HEK293 (cell line): Measurements from ENCODE around the gene MSI2.
A peak's percentile ranks its signal among the peaks of the same experiment; 100 is the strongest.

Source experiments
- CTCF ChIA-PET: fragments of 350-600 bp; formaldehyde crosslinking; extraction: SDS; loops from one replicate; lab custom pipeline; 2021; ENCODE audit warnings: antibody characterized with exemption; lab: Yijun Ruan, JAX
- POLR2A ChIA-PET: fragments of 300-600 bp; formaldehyde crosslinking; extraction: SDS; loops from one replicate; lab custom pipeline; 2020; ENCODE audit warnings: antibody characterized with exemption, inconsistent platforms; lab: Yijun Ruan, JAX
- H3K27ac ChIP-seq: fragments of 200-500 bp; sonication (Bioruptor generic); 2 replicates; pipeline ENCODE4 v1.5.1; 2014; ENCODE audit warnings: low read depth, low read length, control low read depth, inconsistent platforms; ENCODE audit errors: extremely low read depth
- H3K36me3 ChIP-seq, 2 experiments: fragments of 200-500 bp in 1 of 2; sonication (Bioruptor generic) in 1 of 2; 1 replicate in 1 of 2; 2 replicates in 1 of 2; pipeline ENCODE4 v1.5.1; 2014 to 2017; ENCODE audit warnings: inconsistent platforms in 2 of 2, low read length in 2 of 2; ENCODE audit not compliant: control insufficient read depth in 2 of 2, insufficient read depth in 1 of 2
- H3K4me1 ChIP-seq: fragments of 200-500 bp; sonication (Bioruptor generic); 2 replicates; pipeline ENCODE4 v1.5.1; 2014; ENCODE audit warnings: mild to moderate bottlenecking, low read length, inconsistent platforms; ENCODE audit not compliant: control insufficient read depth, insufficient read depth
- H3K4me3 ChIP-seq: 2 replicates; pipeline ENCODE4 v1.5.1; 2011; ENCODE audit warnings: low read depth, mild to moderate bottlenecking, control low read depth, low read length, moderate library complexity
- H3K9me3 ChIP-seq: fragments of 200-500 bp; sonication (Bioruptor generic); 2 replicates; pipeline ENCODE4 v1.5.1; 2014; ENCODE audit warnings: low read depth, low read length, inconsistent platforms; ENCODE audit not compliant: control insufficient read depth, insufficient read depth
- FEZF1 ChIP-seq: fragments of 450-650 bp; formaldehyde crosslinking; IDR thresholded peaks from 2 replicates; pipeline ENCODE4 v1.5.1; 2016; ENCODE audit warnings: missing biosample characterization, missing genetic modification characterization
- GLI4 ChIP-seq: fragments of 450-650 bp; formaldehyde crosslinking; IDR thresholded peaks from 2 replicates; pipeline ENCODE4 v1.5.1; 2016; ENCODE audit warnings: missing biosample characterization, missing genetic modification characterization
- GLIS2 ChIP-seq: fragments of 450-650 bp; formaldehyde crosslinking; IDR thresholded peaks from 2 replicates; pipeline ENCODE4 v1.5.1; 2016; ENCODE audit warnings: missing biosample characterization, missing genetic modification characterization
- HOXA7 ChIP-seq: sonication (generic); formaldehyde crosslinking; IDR thresholded peaks from 2 replicates; pipeline ENCODE4 v1.8.1; 2022; ENCODE audit warnings: missing genetic modification reagents, borderline replicate concordance
- HOXC10 ChIP-seq: sonication (generic); formaldehyde crosslinking; IDR thresholded peaks from 2 replicates; pipeline ENCODE4 v1.8.1; 2023; ENCODE audit warnings: mild to moderate bottlenecking, missing genetic modification reagents
- KLF10 ChIP-seq: fragments of 450-650 bp; IDR thresholded peaks from 2 replicates; pipeline ENCODE4 v1.5.1; 2018; ENCODE audit warnings: missing biosample characterization, mild to moderate bottlenecking, missing genetic modification characterization
- SALL2 ChIP-seq: fragments of 450-650 bp; formaldehyde crosslinking; IDR thresholded peaks from 2 replicates; pipeline ENCODE4 v1.5.0; 2017; ENCODE audit warnings: missing biosample characterization, mild to moderate bottlenecking, missing genetic modification characterization, borderline replicate concordance
- SCRT1 ChIP-seq: fragments of 450-650 bp; formaldehyde crosslinking; IDR thresholded peaks from 2 replicates; pipeline ENCODE4 v1.5.1; 2016; ENCODE audit warnings: missing biosample characterization, missing genetic modification characterization, borderline replicate concordance
- SCRT2 ChIP-seq: fragments of 450-650 bp; formaldehyde crosslinking; IDR thresholded peaks from 2 replicates; pipeline ENCODE4 v1.5.1; 2016; ENCODE audit warnings: missing biosample characterization, missing genetic modification characterization
- WT1 ChIP-seq: fragments of 450-650 bp; formaldehyde crosslinking; IDR thresholded peaks from 2 replicates; pipeline ENCODE4 v1.5.1; 2016; ENCODE audit warnings: missing biosample characterization, missing genetic modification characterization
- YY1 ChIP-seq: fragments of 450-650 bp; formaldehyde crosslinking; IDR thresholded peaks from 2 replicates; pipeline ENCODE4 v1.5.1; 2018; ENCODE audit warnings: missing biosample characterization, missing genetic modification characterization
- ZBTB17 ChIP-seq: fragments of 450-650 bp; formaldehyde crosslinking; IDR thresholded peaks from 2 replicates; pipeline ENCODE4 v1.5.1; 2016; ENCODE audit warnings: missing biosample characterization, missing genetic modification characterization
- ZBTB20 ChIP-seq: fragments of 450-650 bp; formaldehyde crosslinking; IDR thresholded peaks from 2 replicates; pipeline ENCODE4 v1.5.1; 2016; ENCODE audit warnings: missing biosample characterization, missing genetic modification characterization
- ZEB2 ChIP-seq: fragments of 450-650 bp; formaldehyde crosslinking; IDR thresholded peaks from 2 replicates; pipeline ENCODE4 v1.5.1; 2016; ENCODE audit warnings: missing biosample characterization, missing genetic modification characterization
- ZFHX2 ChIP-seq: fragments of 450-650 bp; formaldehyde crosslinking; conservative IDR thresholded peaks from 2 replicates; pipeline ENCODE4 v1.5.1; 2016; ENCODE audit warnings: missing biosample characterization, missing genetic modification characterization
- ZIC2 ChIP-seq: fragments of 450-650 bp; formaldehyde crosslinking; IDR thresholded peaks from 2 replicates; pipeline ENCODE4 v1.5.1; 2016; ENCODE audit warnings: missing biosample characterization, missing genetic modification characterization
- ZNF184 ChIP-seq: fragments of 450-650 bp; IDR thresholded peaks from 2 replicates; pipeline ENCODE4 v1.5.1; 2018; ENCODE audit warnings: missing biosample characterization, mild to moderate bottlenecking, missing genetic modification characterization
- ZNF2 ChIP-seq: fragments of 450-650 bp; formaldehyde crosslinking; IDR thresholded peaks from 2 replicates; pipeline ENCODE4 v1.5.1; 2016; ENCODE audit warnings: missing biosample characterization, missing genetic modification characterization
- ZNF266 ChIP-seq: fragments of 450-650 bp; formaldehyde crosslinking; IDR thresholded peaks from 2 replicates; pipeline ENCODE4 v1.5.1; 2016; ENCODE audit warnings: missing biosample characterization, missing genetic modification characterization, low read depth
- ZNF341 ChIP-seq: fragments of 450-650 bp; formaldehyde crosslinking; IDR thresholded peaks from 2 replicates; pipeline ENCODE4; 2016; ENCODE audit warnings: low read depth, missing biosample characterization, missing genetic modification characterization
- ZNF514 ChIP-seq: fragments of 450-650 bp; formaldehyde crosslinking; IDR thresholded peaks from 2 replicates; pipeline ENCODE4 v1.5.1; 2016; ENCODE audit warnings: missing biosample characterization, missing genetic modification characterization
- ZNF560 ChIP-seq: fragments of 450-650 bp; formaldehyde crosslinking; IDR thresholded peaks from 2 replicates; pipeline ENCODE4 v1.5.1; 2017; ENCODE audit warnings: missing biosample characterization, missing genetic modification characterization, borderline replicate concordance
- ZNF621 ChIP-seq: fragments of 450-650 bp; formaldehyde crosslinking; IDR thresholded peaks from 2 replicates; pipeline ENCODE4 v1.5.1; 2017; ENCODE audit warnings: missing biosample characterization, missing genetic modification characterization
- ZNF658 ChIP-seq: fragments of 450-650 bp; formaldehyde crosslinking; IDR thresholded peaks from 2 replicates; pipeline ENCODE4; 2016; ENCODE audit warnings: missing biosample characterization, missing genetic modification characterization
- ZNF660 ChIP-seq: fragments of 450-650 bp; IDR thresholded peaks from 2 replicates; pipeline ENCODE4 v1.5.1; 2018; ENCODE audit warnings: missing biosample characterization, mild to moderate bottlenecking, missing genetic modification characterization
- ZNF768 ChIP-seq: fragments of 450-650 bp; formaldehyde crosslinking; IDR thresholded peaks from 2 replicates; pipeline ENCODE4 v1.5.1; 2018; ENCODE audit warnings: missing biosample characterization, mild to moderate bottlenecking, missing genetic modification characterization
- TF ChIP-seq, protein P1 (sequence below): fragments of 450-650 bp; formaldehyde crosslinking; IDR thresholded peaks from 2 replicates; pipeline ENCODE4; 2016; ENCODE audit warnings: missing biosample characterization, missing genetic modification characterization
- TF ChIP-seq, protein P2 (sequence below): fragments of 450-650 bp; formaldehyde crosslinking; IDR thresholded peaks from 2 replicates; pipeline ENCODE4 v1.5.1; 2016; ENCODE audit warnings: missing biosample characterization, missing genetic modification characterization

Gene MSI2

DNA sequence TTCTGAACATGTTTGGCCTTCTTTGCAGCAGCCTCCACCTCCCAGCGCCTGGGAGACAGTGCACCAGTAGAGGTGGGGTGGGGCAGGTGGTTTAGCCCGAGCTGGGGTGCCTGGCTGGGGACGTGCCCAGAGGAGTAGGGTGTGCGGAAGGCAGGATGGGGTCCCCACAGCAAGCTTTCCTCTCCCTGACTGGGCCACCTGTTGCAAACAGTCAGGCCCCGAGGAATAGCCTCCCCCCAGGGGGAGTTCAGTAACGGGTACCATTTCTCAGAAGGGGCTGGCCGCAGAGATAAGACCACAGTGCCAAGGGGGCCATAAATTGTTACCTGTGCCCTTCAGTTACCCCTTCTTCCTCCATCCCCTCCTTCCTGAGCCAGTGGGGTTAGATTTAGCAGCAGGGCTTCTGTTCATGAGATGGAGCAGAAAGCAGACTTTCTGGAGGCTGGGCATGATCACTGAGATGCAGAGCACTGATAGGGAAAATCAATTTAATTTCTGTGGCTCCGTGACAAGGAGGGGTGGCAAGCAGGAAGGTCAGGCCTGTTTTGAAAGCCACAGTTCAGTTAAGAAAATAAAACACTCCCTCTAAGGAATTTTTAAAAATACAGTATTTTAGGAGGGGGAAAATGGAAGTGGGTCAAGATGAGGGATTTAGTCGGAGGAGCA is 181.9 kb downstream of the MSI2 start:
- H3K36me3 ChIP-seq: no peaks in the 10 kb centered on the region
- no peaks in the 10 kb centered on the region for H3K9me3 ChIP-seq
- H3K4me1 ChIP-seq: peaks cover 15% of the 10 kb centered on the region
- TF ChIP-seq SALL2 (tag by site-specific recombination): no peak
- TF ChIP-seq GLI4: no peak
- TF ChIP-seq ZNF621: no peak
- TF ChIP-seq SCRT2 (tag by site-specific recombination): peak; percentile 80
- peak; percentile 54; the same call in 1 of the 2 replicates for TF ChIP-seq SCRT1 (tag by site-specific recombination)
- H3K4me3 ChIP-seq: no peak overlapping the region
- no peak overlapping the region for H3K27ac ChIP-seq
- ChIA-PET CTCF (interaction anchor here (0.6 kb wide), 1 partner anchor 230 kb away, joined by 3 read pairs; no protein-coding TSS in a partner anchor), POLR2A (no interaction called here)

DNA sequence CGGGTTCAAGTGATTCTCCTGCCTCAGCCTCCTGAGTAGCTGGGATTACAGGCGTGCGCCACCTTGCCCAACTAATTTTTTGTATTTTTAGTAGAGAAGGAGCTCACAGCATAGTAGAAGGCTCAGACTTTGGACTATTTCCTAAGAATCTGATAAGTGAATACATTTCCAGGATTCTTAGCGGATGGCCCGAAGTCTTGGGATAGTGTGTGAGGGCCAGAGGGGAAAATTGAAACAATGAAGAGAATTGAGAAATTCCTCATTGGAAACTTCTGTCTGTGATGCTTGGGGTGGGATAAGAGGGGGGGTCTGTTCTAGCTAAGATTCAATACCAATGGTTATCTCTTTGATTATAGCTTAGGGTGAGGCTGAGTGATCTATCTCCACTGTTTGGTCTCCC is 183.3 kb downstream of the MSI2 start:
- no peak overlapping the region for H3K4me3 ChIP-seq
- TF ChIP-seq WT1: no peak
- TF ChIP-seq ZEB2 (tag by site-specific recombination): no peak
- TF ChIP-seq KLF10 (tag by site-specific recombination): no peak
- no peak for TF ChIP-seq ZNF768
- TF ChIP-seq ZNF658 (tag by site-specific recombination): no peak
- no peak for TF ChIP-seq HOXC10 (CRISPR knock-in tag)
- TF ChIP-seq HOXA7 (CRISPR knock-in tag): no peak
- no peak for TF ChIP-seq ZNF514 (tag by site-specific recombination)
- TF ChIP-seq ZNF560 (tag by site-specific recombination): no peak
- no peak for TF ChIP-seq ZBTB17 (tag by site-specific recombination)
- TF ChIP-seq ZNF341 (tag by site-specific recombination): no peak
- TF ChIP-seq, protein P1, sequence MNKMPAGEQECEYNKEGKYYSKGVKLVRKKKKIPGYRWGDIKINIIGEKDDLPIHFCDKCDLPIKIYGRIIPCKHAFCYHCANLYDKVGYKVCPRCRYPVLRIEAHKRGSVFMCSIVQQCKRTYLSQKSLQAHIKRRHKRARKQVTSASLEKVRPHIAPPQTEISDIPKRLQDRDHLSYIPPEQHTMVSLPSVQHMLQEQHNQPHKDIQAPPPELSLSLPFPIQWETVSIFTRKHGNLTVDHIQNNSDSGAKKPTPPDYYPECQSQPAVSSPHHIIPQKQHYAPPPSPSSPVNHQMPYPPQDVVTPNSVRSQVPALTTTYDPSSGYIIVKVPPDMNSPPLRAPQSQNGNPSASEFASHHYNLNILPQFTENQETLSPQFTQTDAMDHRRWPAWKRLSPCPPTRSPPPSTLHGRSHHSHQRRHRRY (tag by site-specific recombination): no peak
- no peaks in the 10 kb centered on the region for H3K9me3 ChIP-seq
- POLR2A ChIA-PET: interaction anchor here (0.6 kb wide), 1 partner anchor 87 kb away, joined by 4 read pairs; no protein-coding TSS in a partner anchor
- CTCF ChIA-PET: interaction anchor here (0.6 to 2.2 kb wide), 7 partner anchors 7 to 234 kb away, joined by 3 to 11 read pairs (median 5); no protein-coding TSS in a partner anchor
- no peak overlapping the region for H3K27ac ChIP-seq
- peaks cover 16% of the 10 kb centered on the region for H3K4me1 ChIP-seq
- H3K36me3 ChIP-seq: no peaks in the 10 kb centered on the region

DNA sequence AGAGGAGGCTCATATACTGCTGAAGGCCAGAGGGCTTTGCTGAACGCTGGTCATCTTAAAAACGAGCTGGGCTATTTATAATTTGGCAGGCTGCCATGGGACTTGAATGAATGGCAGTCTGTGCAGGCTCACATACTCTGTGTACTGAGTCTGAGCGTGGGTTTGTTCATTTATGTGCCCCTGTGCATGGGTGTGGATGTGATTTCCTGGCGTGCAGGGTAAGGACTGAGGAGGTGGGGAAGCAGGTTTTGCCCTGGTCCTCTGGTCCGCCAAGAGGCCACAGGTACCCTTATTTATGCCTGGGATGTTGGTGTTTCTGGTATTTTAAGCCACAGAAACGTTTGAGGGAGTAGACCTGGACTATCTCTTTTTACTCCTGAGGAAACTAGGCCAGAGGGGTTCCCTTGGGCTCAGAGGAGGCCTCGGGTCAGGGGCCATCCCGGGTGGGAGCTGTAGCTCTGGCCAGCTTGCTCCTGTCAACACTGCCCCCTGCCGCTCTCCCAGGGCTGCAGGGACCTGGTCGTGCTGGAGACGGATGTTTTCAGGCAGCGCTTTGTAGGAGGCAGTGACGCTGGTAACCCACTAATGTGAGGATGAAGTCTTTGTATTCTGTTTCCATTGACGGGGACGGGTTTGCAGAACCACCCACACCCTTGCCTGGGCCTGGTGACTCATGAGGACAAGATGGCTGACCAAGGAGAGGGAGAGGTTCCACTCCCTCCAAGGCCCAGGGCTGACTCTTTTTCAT is 184.4 kb downstream of the MSI2 start:
- Histone ChIP-seq H3K4me3 (no peak overlapping the region), H3K4me1 (peaks cover 23% of the 10 kb centered on the region), H3K36me3 (no peaks in the 10 kb centered on the region), H3K27ac (peak overlapping the region; percentile 26; the same call in 1 of the 2 replicates), H3K9me3 (no peaks in the 10 kb centered on the region)
- ChIA-PET POLR2A (no interaction called here), CTCF (interaction anchor here (0.7 to 2.2 kb wide), 7 partner anchors 8 to 232 kb away, joined by 3 to 11 read pairs (median 4); no protein-coding TSS in a partner anchor)
- peak; percentile 59; the same call in 1 of the 2 replicates for TF ChIP-seq ZNF2
- TF ChIP-seq ZNF660: peak; percentile 36; the same call in 1 of the 2 replicates
- TF ChIP-seq, protein P2, sequence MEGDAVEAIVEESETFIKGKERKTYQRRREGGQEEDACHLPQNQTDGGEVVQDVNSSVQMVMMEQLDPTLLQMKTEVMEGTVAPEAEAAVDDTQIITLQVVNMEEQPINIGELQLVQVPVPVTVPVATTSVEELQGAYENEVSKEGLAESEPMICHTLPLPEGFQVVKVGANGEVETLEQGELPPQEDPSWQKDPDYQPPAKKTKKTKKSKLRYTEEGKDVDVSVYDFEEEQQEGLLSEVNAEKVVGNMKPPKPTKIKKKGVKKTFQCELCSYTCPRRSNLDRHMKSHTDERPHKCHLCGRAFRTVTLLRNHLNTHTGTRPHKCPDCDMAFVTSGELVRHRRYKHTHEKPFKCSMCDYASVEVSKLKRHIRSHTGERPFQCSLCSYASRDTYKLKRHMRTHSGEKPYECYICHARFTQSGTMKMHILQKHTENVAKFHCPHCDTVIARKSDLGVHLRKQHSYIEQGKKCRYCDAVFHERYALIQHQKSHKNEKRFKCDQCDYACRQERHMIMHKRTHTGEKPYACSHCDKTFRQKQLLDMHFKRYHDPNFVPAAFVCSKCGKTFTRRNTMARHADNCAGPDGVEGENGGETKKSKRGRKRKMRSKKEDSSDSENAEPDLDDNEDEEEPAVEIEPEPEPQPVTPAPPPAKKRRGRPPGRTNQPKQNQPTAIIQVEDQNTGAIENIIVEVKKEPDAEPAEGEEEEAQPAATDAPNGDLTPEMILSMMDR (tag by site-specific recombination): peak; percentile 39; the same call in 1 of the 2 replicates
- 0 out of 2 replicates have a peak, but pooled peaks have one; percentile 26 for TF ChIP-seq YY1
- TF ChIP-seq ZFHX2 (tag by site-specific recombination): peak; percentile 81
- no peak for TF ChIP-seq FEZF1
- peak; percentile 20; the same call in 1 of the 2 replicates for TF ChIP-seq ZBTB20 (tag by site-specific recombination)
- no peak for TF ChIP-seq ZNF266 (tag by site-specific recombination)
- peak; percentile 71 for TF ChIP-seq ZIC2
- TF ChIP-seq GLIS2 (tag by site-specific recombination): peak; percentile 44; the same call in 1 of the 2 replicates
- TF ChIP-seq ZNF184 (tag by site-specific recombination): 0 out of 2 replicates have a peak, but pooled peaks have one; percentile 16
- TF ChIP-seq, protein P1 (tag by site-specific recombination): no peak
